Coronary artery (tissue), 2 donors: ENCODE results near the gene TMED10.

Experiments used
- DNase-seq: peaks from one replicate; pipeline ENCODE4 v3.0.0-alpha.2; 2017; ENCODE audit warnings: low spot score
- H3K27ac ChIP-seq, 2 donors: fragments of 200-600 bp; sonication (generic); one replicate each; pipeline ENCODE4 v1.5.1; 2016 to 2019
- H3K4me3 ChIP-seq: fragments of 200-600 bp; sonication (generic); 2 replicates; pipeline ENCODE4 v1.5.1; 2016; ENCODE audit warnings: mild to moderate bottlenecking, moderate library complexity
- TF ChIP-seq, protein P1 (sequence below): fragments of 200-600 bp; sonication (generic); IDR thresholded peaks from one replicate; pipeline ENCODE4 v1.5.1; 2019; ENCODE audit warnings: antibody characterized with exemption

TMED10 gene

DNA sequence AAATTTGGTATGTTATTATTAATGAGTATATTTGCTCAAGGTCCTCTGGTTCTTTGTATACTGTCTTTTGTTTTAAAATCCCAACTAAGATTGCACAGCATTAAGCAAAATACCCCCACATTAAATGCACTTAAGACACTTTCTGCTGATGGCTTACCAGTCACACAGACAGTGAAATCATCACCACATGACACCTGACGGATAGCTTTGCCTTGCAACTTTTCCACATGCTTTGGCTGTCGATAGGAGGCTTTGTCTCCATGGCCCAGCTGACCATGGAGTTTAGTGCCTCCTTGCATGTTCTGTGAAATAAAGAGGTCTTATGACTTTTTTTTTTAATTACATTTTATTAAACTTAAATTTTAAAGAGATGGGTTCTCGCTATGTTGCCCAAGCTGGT lies 69.2 kb downstream of the TMED10 start:
- TF ChIP-seq, protein P1, sequence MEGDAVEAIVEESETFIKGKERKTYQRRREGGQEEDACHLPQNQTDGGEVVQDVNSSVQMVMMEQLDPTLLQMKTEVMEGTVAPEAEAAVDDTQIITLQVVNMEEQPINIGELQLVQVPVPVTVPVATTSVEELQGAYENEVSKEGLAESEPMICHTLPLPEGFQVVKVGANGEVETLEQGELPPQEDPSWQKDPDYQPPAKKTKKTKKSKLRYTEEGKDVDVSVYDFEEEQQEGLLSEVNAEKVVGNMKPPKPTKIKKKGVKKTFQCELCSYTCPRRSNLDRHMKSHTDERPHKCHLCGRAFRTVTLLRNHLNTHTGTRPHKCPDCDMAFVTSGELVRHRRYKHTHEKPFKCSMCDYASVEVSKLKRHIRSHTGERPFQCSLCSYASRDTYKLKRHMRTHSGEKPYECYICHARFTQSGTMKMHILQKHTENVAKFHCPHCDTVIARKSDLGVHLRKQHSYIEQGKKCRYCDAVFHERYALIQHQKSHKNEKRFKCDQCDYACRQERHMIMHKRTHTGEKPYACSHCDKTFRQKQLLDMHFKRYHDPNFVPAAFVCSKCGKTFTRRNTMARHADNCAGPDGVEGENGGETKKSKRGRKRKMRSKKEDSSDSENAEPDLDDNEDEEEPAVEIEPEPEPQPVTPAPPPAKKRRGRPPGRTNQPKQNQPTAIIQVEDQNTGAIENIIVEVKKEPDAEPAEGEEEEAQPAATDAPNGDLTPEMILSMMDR = no peak
- Histone ChIP-seq H3K27ac (no peak overlapping the region), H3K4me3 (no peak overlapping the region)
- DNase-seq = no peak

DNA sequence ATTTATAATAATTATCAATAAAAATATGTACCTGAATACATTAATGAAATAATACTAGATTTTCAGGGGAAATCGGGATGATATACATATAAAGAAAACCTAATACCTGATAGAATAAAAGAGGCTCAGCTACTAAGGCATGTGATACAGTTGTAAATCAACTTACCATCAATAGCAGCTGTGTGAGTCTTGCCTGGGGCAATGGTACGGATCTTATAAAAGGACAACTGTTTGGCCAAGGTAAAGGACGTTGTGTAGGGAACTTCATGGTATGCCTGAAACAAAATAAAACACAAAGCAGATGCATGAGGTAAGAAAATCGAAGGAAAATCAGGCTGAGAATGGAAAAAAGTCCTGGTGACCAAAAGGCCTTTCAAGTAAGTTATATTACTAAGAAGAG lies 74.9 kb downstream of the TMED10 start:
- Histone ChIP-seq H3K4me3 (no peak overlapping the region), H3K27ac (no peak overlapping the region)
- TF ChIP-seq, protein P1 = no peak
- DNase-seq = no peak

DNA sequence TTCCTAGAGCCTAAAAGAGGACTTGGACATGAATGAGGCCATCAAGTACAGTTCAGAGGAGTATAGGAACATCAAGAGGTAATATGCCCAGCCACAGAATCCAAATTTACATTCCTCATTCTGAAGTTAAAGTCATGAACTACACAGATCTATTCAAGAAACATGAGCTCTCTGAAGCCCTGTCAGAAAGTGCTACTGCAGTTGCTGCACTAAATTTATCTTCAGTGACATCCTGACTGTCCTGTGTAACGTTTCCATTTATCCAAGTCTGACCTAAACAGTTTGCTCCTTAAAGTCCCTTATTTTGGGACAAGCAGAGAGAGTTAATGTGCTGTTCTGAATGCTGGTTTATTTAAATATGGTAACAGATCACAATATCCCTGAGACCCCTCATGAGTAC lies 77.7 kb downstream of the TMED10 start:
- Histone ChIP-seq H3K27ac (no peak overlapping the region), H3K4me3 (no peak overlapping the region)
- TF ChIP-seq, protein P1 = no peak
- DNase-seq = no peak

DNA sequence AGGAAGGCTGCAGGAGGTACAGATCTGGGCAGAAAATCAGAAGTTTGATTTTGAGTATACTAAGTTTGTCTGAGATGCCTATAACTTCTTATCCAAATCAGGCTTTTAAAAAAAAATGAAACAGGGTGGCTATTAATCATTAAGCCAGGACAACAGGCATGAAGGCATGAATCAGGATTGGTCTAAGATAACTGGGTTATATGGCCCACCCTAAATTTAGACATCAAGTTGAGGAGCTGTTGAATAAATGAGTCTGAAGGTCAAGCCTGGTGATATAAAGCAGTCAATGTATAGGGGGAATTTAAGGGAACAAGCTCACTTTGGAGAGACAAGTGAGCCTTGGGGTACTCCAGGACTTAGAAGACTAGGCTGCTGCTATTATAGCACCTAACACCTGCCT lies 78.2 kb downstream of the TMED10 start:
- DNase-seq = no peak
- H3K4me3 ChIP-seq = no peak overlapping the region
- H3K27ac ChIP-seq = no peak overlapping the region
- TF ChIP-seq, protein P1 = no peak

DNA sequence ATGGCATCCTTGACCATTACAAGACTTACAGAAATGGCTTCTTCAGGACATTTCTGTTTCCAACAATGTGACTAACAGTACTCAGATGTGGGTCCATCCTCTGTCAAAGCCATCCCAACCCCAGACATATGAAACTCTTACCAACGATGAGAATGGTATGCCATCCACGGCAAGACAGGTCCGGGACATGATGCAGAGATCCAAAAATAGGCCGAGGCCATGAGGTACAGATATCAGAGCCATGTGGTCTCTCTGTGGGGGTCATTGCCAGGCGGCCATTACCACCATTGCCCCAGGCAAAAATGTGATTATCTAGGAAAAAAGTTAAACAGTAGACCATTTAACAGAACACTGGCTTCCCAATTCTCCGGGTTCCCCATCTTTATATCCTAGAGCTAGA lies 79.5 kb downstream of the TMED10 start:
- no peak for DNase-seq
- H3K27ac ChIP-seq = no peak overlapping the region
- TF ChIP-seq, protein P1 = no peak
- no peak overlapping the region for H3K4me3 ChIP-seq

DNA sequence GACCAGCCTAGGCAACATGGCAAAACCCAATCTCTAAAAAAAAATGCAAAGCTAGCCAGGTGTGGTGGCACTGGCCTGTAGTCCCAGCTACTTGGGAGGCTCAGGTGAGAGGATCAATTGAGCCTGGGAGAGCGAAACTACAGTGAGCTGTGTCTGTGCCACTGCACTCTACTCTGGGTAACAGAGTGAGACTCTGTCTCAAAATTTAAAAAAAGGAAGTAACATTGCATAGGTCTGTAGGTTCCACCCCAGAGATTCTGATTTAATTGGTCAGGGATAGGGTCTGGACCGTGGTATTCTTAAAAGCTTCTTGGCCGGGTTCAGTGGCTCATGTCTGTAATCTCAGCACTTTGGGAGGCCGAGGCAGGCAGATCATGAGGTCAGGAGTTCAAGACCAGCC lies 80.7 kb downstream of the TMED10 start:
- H3K27ac ChIP-seq = no peak overlapping the region
- TF ChIP-seq, protein P1 = no peak
- no peak for DNase-seq

DNA sequence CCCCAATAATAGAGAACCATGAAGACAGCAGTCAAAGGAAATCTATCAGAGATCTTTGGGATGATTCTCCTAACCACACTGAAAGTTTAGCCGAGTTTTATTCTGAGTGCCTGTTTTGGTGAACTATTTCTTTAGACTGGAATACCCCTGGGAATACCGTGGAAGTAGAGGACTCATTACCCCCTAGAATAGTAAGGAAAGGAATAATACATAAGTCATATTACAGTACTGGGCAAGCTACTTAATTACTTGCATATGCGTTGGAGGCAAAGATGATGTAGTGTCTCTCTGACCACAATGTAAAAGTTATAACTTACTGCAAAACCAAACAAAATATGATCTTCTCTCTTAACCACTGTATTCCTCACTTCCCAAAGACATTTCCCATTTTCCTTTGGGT lies 81.5 kb downstream of the TMED10 start:
- no peak for DNase-seq
- Histone ChIP-seq H3K4me3 (no peak overlapping the region), H3K27ac (no peak overlapping the region)
- TF ChIP-seq, protein P1 = no peak

More for the DNA sequence above, 80.7 kb downstream of the TMED10 start:
- no peak overlapping the region for H3K4me3 ChIP-seq
